Measurements from ENCODE around the gene GABRB2. TPM values are rescaled to one million over a fixed set of nuclear protein-coding genes. Genes with fewer than 3 reads are reported as not detected.

The GABRB2 gene
- total RNA-seq, 1 experiment from 2014 or later: not detected

- Histone ChIP-seq H3K4me1 (ENCODE audit: control insufficient read depth, insufficient read depth, low read length) (no peaks in the 10 kb centered on the region), H3K27ac (ENCODE audit: low read length) (no peak overlapping the region), H3K4me3 (ENCODE audit: low read depth in 2 of 2, low read length in 2 of 2) (no peak overlapping the region), H3K9me3 (ENCODE audit: control insufficient read depth, insufficient read depth, low read depth, low read length) (no peaks in the 10 kb centered on the region), H3K27me3 (ENCODE audit: control insufficient read depth, insufficient read depth, low read length) (no peaks in the 10 kb centered on the region), H3K36me3 (ENCODE audit: control insufficient read depth, insufficient read depth, low read length) (no peaks in the 10 kb centered on the region)
- CTCF ChIA-PET: no interaction called here
- intact Hi-C loops (cut with micrococcal nuclease; ENCODE audit: unreplicated experiment) (no loop called here), in situ Hi-C loops (cut with HindIII; ENCODE audit: low pct_unique_long_range_greater_than_20kb, low sequenced_read_pairs) (no loop called here)
- ATAC-seq (no peak), DNase-seq (ENCODE audit: low read depth, low spot score) (no peak)
- POLR2A ChIA-PET: no interaction called here
- TF ChIP-seq REST (IDR thresholded peaks at IDR 0.05; ENCODE audit: insufficient read depth in 1 of 2, low read depth in 2 of 2, low read length in 1 of 2) (no peak), SIN3A (IDR thresholded peaks at IDR 0.05; ENCODE audit: borderline replicate concordance, insufficient read depth, low read depth, low read length) (no peak), POLR2AphosphoS5 (IDR thresholded peaks at IDR 0.05; ENCODE audit: low read depth, low read length) (no peak), CTCF (IDR thresholded peaks at IDR 0.05) (no peak), TCF7L2 (IDR thresholded peaks at IDR 0.05; ENCODE audit: low read depth, low read length) (no peak)
- BruUV-seq (replicated peaks): no TSS peak
Observed at GRCh38 chr5:161385027-161385426, 161.5 kb downstream of the GABRB2 start.

- ATAC-seq (no peak), DNase-seq (ENCODE audit: low read depth, low spot score) (no peak)
- ChIA-PET POLR2A (no interaction called here), CTCF (no interaction called here)
- intact Hi-C loops (cut with micrococcal nuclease; ENCODE audit: unreplicated experiment): no loop called here
- TF ChIP-seq POLR2AphosphoS5 (IDR thresholded peaks at IDR 0.05; ENCODE audit: low read depth, low read length) (no peak), TCF7L2 (IDR thresholded peaks at IDR 0.05; ENCODE audit: low read depth, low read length) (no peak), CTCF (IDR thresholded peaks at IDR 0.05) (no peak), SIN3A (IDR thresholded peaks at IDR 0.05; ENCODE audit: borderline replicate concordance, insufficient read depth, low read depth, low read length) (no peak), REST (IDR thresholded peaks at IDR 0.05; ENCODE audit: insufficient read depth in 1 of 2, low read depth in 2 of 2, low read length in 1 of 2) (no peak)
- Histone ChIP-seq H3K4me1 (ENCODE audit: control insufficient read depth, insufficient read depth, low read length) (no peaks in the 10 kb centered on the region), H3K4me3 (ENCODE audit: low read depth in 2 of 2, low read length in 2 of 2) (no peak overlapping the region), H3K27ac (ENCODE audit: low read length) (no peak overlapping the region), H3K36me3 (ENCODE audit: control insufficient read depth, insufficient read depth, low read length) (no peaks in the 10 kb centered on the region), H3K27me3 (ENCODE audit: control insufficient read depth, insufficient read depth, low read length) (no peaks in the 10 kb centered on the region), H3K9me3 (ENCODE audit: control insufficient read depth, insufficient read depth, low read depth, low read length) (no peaks in the 10 kb centered on the region)
- in situ Hi-C loops (cut with HindIII; ENCODE audit: low pct_unique_long_range_greater_than_20kb, low sequenced_read_pairs): no loop called here
- BruUV-seq (replicated peaks): no TSS peak
Observed at GRCh38 chr5:161382685-161383084, 163.8 kb downstream of the GABRB2 start.

All from Panc1 (cell line).